ENCODE data around the gene FHL1. TPM values are rescaled to one million over a fixed set of nuclear protein-coding genes. Genes with fewer than 3 reads are reported as not detected.

The FHL1 gene
- total RNA-seq, 1 donor: 98.1 TPM

DNA sequence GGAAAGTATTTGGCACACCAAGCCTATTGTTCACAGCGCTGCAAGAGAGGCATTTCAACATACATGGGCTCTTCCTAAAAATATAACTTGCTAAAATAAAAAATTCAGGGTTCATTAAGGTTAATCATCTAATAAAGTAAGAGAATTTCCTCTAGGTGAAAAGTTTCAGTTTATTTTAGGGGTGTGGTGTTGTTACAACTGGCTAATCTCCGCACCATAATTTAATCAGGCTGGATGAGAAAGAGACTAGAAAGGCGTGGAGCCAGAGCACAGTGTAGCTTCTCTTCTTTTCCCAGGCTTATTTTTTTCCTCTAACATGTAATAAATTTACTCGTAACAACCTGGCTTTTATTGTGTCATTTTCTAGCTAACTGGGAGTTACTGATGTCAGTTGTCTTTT, 47.9 kb downstream of the FHL1 start:
- TF ChIP-seq, protein P1, sequence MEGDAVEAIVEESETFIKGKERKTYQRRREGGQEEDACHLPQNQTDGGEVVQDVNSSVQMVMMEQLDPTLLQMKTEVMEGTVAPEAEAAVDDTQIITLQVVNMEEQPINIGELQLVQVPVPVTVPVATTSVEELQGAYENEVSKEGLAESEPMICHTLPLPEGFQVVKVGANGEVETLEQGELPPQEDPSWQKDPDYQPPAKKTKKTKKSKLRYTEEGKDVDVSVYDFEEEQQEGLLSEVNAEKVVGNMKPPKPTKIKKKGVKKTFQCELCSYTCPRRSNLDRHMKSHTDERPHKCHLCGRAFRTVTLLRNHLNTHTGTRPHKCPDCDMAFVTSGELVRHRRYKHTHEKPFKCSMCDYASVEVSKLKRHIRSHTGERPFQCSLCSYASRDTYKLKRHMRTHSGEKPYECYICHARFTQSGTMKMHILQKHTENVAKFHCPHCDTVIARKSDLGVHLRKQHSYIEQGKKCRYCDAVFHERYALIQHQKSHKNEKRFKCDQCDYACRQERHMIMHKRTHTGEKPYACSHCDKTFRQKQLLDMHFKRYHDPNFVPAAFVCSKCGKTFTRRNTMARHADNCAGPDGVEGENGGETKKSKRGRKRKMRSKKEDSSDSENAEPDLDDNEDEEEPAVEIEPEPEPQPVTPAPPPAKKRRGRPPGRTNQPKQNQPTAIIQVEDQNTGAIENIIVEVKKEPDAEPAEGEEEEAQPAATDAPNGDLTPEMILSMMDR (IDR thresholded peaks at IDR 0.05; ENCODE audit: insufficient read depth, low read length): no peak
- DNase-seq (ENCODE audit: low read depth): peak; percentile 32
- no peak overlapping the region for H3K4me3 ChIP-seq (ENCODE audit: low read depth, low read length)

DNA sequence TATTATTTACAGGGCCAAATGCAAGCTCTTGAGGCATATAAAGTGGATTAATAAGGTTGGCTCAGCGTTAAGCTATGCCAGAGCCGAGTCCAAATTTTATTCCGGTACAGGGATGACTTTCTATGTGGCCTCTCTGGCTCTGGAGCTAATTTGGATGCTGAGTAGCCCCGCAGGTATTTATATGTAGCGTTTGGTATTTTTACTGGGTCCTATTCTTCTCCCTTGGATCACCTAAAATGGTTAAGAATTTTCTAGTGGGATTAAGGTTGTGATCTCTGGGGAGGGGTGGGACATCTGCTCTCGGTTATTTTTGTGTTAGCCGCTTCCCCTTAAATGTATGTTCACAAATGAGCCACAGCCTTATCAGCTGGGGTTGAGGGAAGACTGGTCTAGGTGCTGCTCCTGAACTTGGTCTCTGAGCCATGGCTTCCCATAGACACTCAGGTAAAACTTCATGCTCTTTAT, 49.4 kb downstream of the FHL1 start:
- no peak overlapping the region for H3K4me3 ChIP-seq (ENCODE audit: low read depth, low read length)
- no peak for DNase-seq (ENCODE audit: low read depth)
- TF ChIP-seq, protein P1 (IDR thresholded peaks at IDR 0.05; ENCODE audit: insufficient read depth, low read length): no peak

DNA sequence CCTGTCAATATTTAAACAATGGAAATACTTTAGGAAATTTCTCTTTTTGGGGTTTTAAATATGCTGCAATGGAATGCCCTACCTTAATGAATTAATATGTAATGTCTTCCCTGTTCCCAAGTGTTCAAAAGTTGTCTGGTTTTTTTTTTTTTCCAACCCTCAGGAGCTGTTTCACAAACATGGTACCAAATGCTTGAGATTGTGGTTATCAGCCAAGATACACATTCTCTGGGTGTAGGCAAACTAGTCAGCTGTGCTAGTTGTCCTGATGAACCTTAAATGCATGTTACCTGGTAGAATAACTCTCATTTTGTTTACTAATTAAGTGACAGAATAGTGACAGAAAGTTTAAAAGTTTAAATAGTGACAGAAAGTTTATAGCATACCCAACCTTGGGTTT, 50.7 kb downstream of the FHL1 start:
- no peak for DNase-seq (ENCODE audit: low read depth)
- H3K4me3 ChIP-seq (ENCODE audit: low read depth, low read length): no peak overlapping the region
- TF ChIP-seq, protein P1 (IDR thresholded peaks at IDR 0.05; ENCODE audit: insufficient read depth, low read length): no peak

DNA sequence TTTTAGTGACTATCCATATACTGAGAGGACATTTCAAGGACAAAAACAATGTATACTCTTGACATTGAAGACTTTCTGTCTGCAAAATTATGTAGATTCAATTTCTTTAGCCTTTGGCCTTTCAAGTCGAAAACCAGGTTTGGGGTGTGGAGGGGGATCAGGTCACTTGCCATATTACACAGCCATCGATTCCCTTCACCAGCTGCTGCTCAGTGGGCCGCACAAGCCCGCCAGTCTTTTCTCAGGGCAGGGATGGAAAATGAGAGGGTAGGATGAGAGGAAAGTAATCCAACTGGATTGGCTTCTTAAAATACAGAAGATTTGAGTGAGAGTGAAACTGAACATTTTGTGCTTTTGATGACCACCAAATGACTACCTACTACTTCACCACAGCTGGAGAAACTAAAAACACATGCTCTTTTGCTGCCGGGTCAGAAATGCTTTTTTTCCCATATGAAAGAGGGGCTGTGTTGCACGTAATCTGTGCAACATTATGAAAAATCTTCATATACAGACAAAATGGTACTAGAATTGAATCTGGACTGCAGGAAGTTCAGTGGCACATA, 51.4 kb downstream of the FHL1 start:
- TF ChIP-seq, protein P1 (IDR thresholded peaks at IDR 0.05; ENCODE audit: insufficient read depth, low read length): no peak
- no peak overlapping the region for H3K4me3 ChIP-seq (ENCODE audit: low read depth, low read length)
- DNase-seq (ENCODE audit: low read depth): no peak

GRCh38 chrX:136199365-136199764, 52.0 kb downstream of the FHL1 start:
- H3K4me3 ChIP-seq (ENCODE audit: low read depth, low read length): no peak overlapping the region
- DNase-seq (ENCODE audit: low read depth): no peak
- TF ChIP-seq, protein P1 (IDR thresholded peaks at IDR 0.05; ENCODE audit: insufficient read depth, low read length): no peak

GRCh38 chrX:136200466-136200865, 53.1 kb downstream of the FHL1 start:
- peak; percentile 38 for DNase-seq (ENCODE audit: low read depth)
- H3K4me3 ChIP-seq (ENCODE audit: low read depth, low read length): no peak overlapping the region
- TF ChIP-seq, protein P1 (IDR thresholded peaks at IDR 0.05; ENCODE audit: insufficient read depth, low read length): peak; percentile 22

DNA sequence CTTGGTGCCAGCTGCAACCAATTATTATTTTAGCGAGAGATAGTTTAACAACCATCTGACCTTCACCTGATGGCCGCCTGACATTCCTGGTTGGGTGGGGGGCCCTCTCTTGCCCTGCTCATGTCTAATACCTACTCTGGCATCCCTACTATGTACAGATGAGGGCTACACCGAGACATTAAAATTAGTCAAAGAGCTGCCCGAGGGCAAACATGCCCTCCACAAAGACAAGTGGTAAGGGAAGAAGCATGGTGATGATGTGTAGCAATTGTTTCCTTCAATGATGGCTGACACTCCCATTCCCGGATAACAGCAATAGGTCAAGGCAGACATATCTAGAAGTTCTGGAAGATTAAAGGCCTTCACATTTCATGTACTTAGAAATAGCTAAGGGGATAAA, 54.3 kb downstream of the FHL1 start:
- no peak for DNase-seq (ENCODE audit: low read depth)
- TF ChIP-seq, protein P1 (IDR thresholded peaks at IDR 0.05; ENCODE audit: insufficient read depth, low read length): no peak

More for the DNA sequence above, 54.3 kb downstream of the FHL1 start:
- H3K4me3 ChIP-seq (ENCODE audit: low read depth, low read length): no peak overlapping the region
